Measurements from ENCODE around the gene CD40.

The CD40 gene

DNA sequence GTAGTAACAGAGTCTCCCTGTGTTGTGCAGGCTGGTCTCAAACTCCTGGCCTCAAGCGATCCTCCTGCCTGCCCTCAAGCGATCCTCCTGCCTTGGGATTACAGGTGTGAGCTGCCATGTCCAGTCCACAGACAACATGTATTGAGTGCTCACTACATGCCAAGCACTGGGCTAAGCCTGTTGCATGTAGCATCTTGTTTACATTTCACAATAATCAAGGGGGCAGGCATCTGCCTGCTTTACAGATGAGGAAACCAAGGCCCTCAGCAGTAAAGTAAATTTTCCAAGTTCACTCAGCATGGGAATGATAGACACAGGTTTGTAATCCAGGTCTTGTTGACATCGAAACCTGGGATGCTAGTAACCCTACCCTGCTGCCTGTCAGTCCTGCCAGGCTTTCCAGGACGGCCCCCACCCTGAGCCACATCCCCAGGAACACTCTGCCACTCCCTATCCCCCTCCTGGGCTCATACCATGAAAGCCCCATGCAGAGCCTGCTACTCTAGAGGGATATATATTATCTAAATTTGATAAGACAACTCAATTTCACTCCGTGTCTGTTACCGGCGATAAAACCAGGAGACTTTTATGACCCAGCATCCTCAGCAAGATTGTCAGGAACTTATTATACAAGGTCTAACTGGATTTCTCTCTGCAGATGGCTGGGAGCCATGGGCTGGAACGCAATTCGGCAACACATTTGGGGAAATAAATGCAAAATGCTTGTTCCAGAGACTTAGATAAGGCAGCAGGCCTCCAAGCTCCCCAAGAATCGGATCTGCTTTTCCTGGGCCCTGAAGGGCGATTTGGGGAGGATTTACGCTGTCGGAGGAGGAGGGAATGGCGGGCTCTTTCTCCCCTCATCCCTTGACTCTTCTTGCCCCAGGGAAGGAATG is 30.4 kb downstream of the CD40 start:
- DNase-seq (ENCODE audit: low read depth in 2 of 2): no peak

DNA sequence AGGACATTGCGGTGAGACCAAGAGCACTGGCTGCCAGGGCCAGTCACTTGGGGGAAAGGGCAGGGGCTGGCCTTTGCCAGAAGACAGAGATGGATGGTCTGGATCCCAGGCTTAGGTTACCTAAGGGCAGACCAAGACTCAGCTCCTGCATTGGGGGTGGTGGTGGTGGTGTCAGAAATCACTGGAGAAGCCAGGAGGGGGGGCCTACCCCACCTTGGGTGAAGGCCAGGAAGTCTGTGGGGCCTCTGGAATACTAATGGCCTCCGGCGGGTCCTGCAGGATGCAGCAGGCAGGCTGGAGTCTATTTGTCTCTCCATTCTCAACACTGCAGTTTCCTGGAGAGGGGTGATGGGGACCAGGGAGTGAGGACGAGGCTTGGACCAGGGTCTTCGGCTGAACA is 32.8 kb downstream of the CD40 start:
- no peak for DNase-seq (ENCODE audit: low read depth in 2 of 2)

DNA sequence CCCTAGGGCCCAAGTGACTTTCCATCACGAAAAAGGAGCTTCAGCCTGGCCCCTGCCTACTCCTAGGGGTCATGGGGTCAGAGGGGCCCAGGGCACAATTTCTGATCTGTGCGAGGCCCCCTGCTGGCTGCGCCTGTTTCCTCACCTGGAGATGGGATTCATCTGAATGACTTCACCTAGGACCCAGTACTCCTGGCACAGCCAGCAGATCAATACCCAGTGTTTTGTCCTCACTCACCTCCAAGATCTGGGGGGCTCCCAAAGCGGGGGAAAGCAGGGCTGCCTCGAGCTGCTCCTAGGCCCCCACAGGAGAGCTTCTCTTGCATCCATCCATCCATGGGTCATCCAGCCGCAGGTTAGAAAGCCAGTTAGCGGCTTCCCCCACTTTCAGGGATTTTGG is 33.8 kb downstream of the CD40 start:
- DNase-seq (ENCODE audit: low read depth in 2 of 2): no peak

DNA sequence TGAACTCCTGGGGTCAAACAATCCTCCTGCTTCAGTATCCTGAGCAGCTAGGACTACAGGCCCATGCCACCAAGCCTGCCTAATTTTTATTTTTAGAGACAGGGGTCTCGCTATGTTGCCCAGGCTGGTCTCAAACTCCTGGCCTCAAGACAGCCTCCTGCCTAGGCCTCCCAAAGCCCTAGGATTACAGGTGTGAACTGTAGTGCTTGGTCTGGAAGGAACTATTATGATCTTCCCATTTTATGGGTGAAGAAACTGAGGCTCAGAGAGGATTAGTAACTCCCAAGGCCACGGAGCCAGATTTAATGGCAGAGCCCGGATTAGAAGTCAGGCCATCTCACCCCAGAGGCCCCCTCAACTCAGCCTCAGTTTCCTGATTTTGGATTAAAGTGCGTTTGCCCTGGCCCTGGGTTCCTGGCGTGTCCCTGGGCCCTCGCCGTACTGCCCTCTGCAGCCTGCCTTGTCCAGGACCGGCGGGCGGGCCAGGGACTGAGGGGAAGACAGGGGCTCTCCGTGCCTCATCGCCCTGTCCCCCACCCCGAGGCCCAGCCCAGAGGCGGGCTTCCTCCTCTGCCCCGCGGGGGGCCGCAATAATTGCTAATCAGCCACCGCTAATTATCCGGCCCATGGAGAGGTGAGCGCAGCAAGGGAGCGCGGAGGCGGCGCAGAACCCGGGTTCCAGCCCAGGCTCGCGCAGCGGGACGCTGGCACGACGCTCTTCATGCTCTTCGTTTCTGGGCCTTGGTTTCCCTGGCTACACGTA is 34.9 kb downstream of the CD40 start:
- DNase-seq (ENCODE audit: low read depth in 2 of 2): no peak

DNA sequence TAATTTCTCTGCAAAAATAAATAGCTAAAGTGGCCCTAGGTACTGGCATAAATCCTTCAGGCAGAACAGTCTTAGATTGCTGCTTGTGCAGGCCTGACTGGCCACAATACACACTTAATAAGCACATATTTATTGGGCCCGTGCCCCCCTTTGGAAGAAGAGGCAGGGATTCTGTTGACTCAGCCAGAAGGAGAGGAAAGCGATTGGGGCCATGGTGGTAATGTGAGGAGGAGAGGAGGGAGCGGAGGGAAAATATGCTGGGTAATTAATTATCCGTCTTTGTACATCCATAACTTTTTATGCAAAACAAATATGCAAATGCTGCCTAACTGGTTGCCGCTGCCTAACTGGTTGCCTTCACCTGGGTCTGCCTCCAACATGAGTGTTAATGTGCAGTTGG is 36.2 kb downstream of the CD40 start:
- no peak for DNase-seq (ENCODE audit: low read depth in 2 of 2)

DNA sequence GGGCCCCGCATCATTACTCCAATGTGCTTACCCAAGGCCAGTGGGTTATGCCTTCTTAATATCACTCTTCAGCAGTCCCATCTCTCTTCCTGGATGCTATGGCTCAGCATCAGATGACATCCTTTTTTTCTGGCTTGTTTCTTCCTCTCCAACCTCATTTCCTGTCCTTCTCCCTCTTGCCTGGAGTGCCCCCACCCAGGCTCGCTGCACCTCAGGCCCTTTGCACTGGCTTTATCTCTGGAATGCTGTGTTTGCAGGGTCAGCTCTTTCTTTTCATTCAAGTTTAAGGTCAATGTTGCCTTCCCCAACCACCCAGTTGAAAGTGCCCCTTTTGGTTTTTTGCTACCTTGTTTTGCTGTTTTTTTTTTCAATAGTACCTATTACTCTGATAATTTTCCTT is 36.7 kb downstream of the CD40 start:
- DNase-seq (ENCODE audit: low read depth in 2 of 2): no peak

DNA sequence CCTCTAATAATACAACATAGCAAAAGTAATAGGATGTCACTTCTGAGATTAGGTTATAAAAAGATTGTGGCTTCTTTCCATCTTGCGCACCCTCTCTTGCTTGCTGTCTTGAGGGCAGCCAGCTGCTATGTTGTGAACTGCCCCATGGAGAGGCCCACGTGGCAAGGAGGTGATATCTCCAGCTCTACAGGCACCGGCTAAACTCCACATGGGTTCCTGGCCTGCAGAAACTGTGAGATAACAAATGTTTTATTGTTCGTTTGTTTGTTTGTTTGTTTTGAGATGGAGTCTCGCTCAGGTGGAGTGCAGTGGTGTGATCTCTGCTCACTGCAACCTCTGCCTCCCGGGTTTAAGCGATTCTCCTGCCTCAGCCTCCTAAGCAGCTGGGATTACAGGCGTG is 38.0 kb downstream of the CD40 start:
- DNase-seq (ENCODE audit: low read depth in 2 of 2): no peak

DNA sequence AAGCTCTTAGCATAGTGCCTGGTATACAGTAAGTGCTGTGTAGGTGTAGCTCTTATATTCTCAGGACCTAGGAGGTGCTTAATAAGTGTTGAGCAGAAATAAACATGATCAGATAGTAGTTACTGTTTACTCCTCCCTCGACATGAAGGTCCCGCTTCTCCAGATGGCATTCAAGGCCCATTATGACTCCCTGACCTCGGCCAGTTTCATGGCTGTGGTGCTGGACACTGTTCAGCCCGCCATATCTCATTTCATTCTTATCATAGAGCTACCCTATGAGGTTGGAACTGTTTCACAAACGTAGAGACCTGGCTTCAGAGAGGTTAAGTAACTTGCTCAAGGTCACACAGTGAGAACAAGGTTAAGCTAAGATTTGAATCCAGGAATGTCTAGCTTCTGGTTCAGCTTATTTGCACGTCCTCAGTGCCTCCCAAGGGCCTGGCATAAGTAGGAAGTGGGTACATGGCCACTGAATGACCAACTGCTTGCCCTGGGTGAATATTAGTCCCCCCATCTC is 39.0 kb downstream of the CD40 start:
- no peak for DNase-seq (ENCODE audit: low read depth in 2 of 2)

DNA sequence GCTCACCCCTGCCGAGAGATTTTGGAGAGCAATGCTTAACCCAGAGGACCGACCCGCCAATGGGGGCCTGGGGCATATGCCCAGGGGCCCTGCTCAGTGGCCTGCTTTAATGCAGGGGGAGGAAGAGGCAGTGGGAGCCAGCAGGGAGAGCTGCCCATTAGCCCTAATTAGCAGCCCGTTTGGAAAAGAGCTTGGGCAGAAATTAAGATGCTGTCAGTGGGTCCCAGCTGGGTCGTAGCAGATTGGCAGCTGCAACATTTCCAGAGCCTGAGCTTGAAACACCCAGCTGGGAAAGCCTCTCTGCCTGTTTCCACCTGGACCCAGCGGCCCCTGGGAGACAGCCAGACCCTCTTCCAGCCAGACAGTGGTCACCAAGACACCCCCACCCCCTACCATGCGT is 39.5 kb downstream of the CD40 start:
- DNase-seq (ENCODE audit: low read depth in 2 of 2): no peak

DNA sequence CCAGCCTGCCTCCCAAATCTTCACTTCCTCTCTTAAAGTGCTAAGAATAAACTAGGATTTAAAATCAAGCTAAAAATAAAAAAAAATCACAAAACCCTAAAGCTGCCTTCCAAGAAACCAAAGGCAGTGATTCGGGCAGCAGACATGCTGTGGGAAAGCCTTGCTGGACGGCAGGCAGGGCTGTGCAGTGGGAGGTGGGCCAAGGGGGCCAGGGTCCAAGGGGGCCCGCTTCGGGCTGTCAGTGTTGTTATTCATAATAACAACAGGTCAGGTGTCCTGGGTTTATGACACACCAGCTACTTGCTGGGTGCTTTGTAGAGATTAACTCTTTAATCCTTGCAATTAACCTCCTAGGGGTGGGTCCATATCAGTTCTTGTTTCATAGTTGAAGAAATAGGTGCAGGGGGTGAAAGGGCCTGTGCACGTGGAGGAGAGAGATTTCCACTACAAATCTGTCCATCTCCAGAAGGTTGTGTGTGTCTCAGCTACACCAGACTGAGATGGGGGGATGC is 40.4 kb downstream of the CD40 start:
- no peak for DNase-seq (ENCODE audit: low read depth in 2 of 2)

DNA sequence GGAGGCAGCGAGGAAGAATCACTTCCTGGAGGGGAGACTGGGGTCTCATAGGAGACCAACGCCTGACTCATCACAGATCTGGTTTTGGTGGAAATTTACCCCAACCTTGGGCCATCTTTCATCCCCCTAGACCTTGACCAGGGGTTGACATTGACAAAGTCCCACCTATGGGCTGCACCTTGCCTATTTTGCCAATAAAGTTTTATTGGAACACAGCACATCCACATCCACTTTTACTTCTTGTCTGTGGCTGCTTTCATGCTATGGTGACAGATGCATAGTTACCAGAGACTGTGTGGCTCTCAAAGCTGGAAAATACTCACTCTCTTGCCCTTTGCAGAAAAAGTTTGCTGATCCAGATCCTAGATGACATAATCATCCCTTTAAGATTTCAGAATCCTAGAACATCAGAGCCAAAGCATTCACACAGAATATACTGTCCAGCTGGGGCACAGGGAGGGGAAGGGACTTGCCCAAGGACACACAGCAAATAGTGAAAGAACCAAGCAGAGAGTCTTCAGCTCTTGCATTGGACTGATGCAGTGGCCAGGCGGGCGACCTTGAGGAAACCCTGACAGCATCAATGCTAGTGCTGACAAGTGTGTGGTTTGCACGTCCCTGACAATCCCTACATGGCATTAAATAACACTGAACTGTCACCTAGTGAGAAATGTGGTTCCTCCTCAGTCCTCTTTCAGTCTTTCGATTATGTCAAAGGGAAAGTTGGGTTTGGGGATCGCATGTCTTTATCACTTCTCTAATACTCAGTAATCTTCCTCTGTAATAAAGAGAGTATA is 41.2 kb downstream of the CD40 start:
- no peak for DNase-seq (ENCODE audit: low read depth in 2 of 2)

DNA sequence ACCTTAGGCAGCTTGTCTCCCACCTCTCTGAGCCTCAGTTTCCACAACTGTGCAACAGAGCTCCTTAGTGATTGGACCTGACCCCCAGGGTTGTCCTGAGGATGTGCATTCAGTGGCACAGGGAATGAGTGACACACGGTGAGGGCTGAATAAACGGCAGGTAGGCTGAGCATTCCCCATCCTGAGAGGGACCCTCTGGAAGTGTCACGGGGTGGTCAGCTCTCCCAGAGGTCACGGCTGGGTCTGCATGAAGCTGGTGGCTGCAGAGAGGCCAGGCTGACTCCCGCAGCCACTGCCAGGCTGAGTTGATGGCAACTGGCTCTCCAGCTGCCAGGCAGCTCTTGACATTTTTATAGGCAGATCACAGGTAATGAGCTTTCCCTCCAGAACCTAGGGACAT is 42.5 kb downstream of the CD40 start:
- no peak for DNase-seq (ENCODE audit: low read depth in 2 of 2)

DNA sequence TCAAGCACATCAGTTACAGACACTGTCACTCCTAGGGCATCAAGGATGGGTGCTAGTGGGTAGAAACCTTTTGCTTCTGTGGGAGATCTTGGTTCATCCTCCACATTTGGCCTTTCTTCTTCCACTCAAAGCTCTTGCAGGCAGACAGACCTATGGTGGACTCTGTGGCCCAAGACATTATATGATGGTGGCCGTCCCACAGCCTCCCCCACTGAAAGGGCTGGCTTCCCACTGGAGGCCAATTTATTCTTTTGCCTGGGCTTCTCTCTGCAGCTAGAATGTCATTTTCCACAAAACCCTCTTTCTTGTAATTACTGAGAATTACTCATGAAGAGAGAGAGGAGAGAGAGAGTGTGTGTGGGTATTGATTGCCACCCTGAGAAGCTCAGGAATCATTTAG is 43.8 kb downstream of the CD40 start:
- no peak for DNase-seq (ENCODE audit: low read depth in 2 of 2)

DNA sequence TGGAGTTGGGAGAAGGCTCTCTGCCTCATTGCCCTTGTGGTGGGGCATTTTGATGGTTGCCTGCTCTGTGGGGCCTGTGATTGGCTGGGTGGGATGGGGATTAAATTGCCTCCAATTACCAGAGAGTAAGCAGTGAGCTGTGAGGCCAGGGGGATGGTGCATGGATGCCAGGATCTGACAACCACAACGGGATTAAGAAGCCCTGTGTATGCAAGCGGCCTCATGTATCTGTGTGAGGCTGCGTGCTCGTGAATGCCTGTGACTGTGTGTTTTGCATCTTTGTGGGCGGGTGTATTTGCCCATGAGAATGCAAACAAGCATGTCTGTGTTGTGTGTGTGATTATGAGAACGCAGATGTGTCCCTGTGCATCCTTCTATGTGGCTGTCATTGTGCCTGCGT is 46.1 kb downstream of the CD40 start:
- no peak for DNase-seq (ENCODE audit: low read depth in 2 of 2)

DNA sequence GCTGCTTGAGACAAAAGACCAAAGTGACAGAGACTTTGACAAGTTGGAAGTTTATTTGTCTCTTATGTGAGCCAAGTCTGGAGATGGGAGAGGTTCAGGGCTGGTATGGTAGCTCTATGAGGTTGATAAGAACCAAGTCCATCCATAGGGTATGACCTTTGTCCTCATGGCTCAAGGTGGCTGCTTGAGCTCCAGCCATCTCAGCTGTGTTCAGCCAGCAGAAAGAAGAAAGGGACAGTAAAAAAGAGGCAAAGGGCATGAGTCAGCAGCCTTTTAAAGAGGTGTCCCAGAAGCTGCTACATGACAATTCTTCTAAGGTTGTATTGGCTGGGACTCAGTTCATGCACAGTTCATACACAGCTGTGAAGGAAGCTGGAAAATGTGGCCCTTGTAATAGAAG is 49.0 kb downstream of the CD40 start:
- no peak for DNase-seq (ENCODE audit: low read depth in 2 of 2)

DNA sequence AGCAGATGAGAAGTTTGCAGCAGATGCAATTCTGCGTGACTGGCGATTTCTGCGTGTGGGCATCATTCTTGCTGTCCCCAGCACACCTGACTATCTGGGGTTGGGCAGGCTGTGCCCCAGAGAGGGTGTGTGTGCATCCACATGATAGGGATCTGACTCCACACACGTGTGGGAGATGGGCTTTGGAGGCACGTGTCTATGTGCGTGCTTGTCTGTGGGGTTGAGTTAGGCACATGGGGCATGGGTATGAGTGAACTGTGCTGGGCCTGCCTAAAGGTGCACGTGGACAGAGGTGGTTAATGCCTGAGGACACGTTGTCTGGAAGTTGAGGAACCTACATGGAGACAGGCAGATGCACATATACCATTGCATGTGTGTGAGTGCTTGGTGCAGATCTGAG is 50.3 kb downstream of the CD40 start:
- DNase-seq (ENCODE audit: low read depth in 2 of 2): no peak

DNA sequence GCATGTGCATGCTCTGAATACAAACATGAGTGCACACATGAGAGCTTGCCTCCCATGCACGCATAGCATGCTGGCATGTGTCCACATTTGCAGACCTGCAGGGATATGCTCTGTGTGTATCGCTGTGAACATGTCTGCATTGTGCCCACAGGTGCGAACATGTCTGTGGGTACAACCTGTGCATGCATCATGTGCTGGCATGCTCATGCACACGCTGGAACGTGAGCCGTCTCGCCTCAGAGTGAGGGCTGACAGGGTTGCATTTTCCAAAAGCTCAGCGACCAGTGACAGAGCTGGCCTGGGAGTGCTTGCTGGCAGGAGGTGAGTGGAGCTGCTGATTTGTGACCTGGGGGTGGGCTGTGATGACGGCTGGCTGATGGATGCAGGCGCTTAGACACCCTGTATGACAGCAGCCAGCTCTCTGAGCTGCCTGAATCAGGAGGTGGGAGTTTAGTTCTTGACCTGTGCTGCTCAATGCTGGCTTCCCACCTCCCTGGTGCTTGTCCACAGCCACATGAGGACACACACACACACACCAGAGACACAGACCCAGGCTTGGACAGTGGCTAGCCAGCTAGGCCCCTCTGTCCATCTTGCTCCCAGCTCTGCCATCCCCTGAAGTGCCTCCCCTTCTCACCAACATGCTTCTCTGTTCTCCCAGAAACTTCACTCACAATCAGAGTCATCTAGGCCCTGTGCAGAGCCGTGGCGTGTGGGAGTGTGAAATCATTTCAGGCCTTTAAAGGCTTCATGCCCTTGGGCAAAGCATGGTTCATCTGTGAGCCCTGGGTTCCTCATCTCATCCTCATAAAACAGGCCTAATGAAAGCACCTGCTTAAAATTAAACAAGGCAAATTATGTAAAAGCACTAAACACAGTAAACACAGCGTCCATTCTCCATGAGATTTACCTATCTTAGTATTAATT is 51.4 kb downstream of the CD40 start:
- no peak for DNase-seq (ENCODE audit: low read depth in 2 of 2)

DNA sequence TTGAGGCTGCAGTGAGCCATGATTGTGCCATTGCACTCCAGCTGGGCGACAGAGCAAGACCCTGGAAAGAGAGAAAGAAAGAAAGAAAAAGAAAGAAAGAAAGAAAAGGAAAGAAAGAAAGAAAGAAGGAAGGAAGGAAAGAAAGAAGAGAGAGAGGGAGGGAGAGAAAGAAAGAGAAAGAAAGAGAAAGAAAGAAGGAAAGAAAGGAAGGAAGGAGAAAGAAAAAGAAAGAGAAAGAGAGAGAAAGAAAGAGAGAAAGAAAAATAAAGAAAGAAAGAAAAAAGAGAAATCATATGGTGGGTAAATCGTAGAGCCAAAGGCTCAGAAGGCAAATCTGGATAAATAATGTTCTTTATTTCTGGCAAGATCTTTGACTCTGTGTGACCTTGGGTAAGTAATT is 53.4 kb downstream of the CD40 start:
- no peak for DNase-seq (ENCODE audit: low read depth in 2 of 2)

DNA sequence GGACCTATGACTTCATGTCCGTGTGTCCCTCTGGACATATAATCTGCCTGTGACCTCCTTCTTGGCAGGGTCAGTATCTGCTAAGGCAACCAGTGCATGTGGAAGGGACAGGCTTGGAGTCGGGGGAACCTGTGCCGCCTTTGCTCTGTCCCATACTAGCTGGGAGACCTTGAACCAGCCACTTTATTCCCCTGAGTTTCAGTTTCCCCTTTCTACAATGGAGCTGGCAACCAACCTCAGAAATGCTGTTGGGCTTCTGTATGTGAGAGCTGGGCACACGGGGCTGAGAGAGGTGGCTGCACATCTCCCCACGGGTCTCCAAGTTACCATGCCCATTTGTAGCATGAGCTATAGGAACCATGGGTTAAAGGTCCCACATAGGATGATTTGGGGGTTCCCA is 53.8 kb downstream of the CD40 start:
- DNase-seq (ENCODE audit: low read depth in 2 of 2): no peak

DNA sequence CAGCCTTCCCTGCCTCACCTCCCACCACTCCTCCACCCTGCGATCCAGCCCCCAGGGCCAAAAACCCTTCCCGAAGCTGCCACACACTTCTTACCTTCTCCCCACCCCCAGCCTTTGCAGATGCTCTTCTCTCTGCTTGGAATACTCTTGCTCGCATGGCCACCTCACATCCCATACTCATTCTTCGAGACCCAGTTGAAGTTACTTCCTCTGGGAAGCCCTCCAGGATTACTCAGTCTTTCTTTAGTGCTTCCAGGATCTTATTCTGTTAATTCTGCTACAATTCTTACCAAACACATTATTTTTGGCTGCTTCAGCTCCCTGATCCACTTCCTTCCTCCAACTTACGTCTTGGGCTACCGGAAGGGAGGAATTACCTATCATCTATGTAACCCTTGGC is 54.3 kb downstream of the CD40 start:
- DNase-seq (ENCODE audit: low read depth in 2 of 2): no peak

DNA sequence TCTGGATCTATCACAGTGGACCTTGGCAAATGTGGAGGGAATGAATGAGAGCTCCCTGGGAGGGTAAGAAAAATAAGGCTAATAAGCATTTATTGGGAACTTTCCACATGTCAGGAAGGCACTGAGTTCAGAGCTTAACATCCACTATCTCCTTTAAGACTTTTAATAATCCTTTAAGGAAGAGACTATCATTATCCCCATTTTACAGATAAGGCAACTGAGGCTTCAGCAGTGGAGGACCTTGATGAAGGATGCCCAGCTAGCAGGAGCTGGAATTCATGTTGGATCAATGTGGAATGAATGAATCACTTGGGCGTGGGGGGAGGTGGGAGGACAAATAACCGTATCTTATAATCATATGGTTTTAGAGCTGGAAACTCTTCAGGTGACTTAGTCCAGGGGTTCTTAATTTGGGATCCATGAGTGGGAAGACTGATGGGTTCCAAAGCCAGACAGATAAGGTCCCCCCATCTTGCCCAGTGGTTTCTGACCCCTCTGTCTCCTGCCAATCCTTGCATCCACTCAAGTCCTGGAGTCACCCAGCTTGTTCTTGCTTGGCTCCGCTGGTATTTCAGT is 54.9 kb downstream of the CD40 start:
- DNase-seq (ENCODE audit: low read depth in 2 of 2): no peak

Data from activated CD8-positive, alpha-beta memory T cell treated with anti-CD3 and anti-CD28 coated beads for 4 hours (primary cell).